ENCODE measurements around the gene RBM15.

RBM15 gene

GRCh38 chr1:110298991-110299390 lies 40.2 kb upstream of the RBM15 start:
- no peak for ATAC-seq
- TF ChIP-seq PPARA (CRISPR knock-in tag; IDR thresholded peaks at IDR 0.05; ENCODE audit: borderline replicate concordance) = no peak
- no peak for TF ChIP-seq ZFP30 (CRISPR knock-in tag; IDR thresholded peaks at IDR 0.05)
- no peak for TF ChIP-seq SNAI2 (CRISPR knock-in tag; IDR thresholded peaks at IDR 0.05)
- TF ChIP-seq OSR1 (CRISPR knock-in tag; IDR thresholded peaks at IDR 0.05) = no peak
- no peak for TF ChIP-seq TOX (CRISPR knock-in tag; IDR thresholded peaks at IDR 0.05; ENCODE audit: borderline replicate concordance)
- no peak for TF ChIP-seq ZNF8 (CRISPR knock-in tag; IDR thresholded peaks at IDR 0.05)
- TF ChIP-seq CREB5 (CRISPR knock-in tag; IDR thresholded peaks at IDR 0.05; ENCODE audit: low read depth) = no peak
- no peak for TF ChIP-seq ARNTL (CRISPR knock-in tag; IDR thresholded peaks at IDR 0.05; ENCODE audit: borderline replicate concordance, low read depth)

- no peak for ATAC-seq
- no peak for TF ChIP-seq ARNTL (CRISPR knock-in tag; IDR thresholded peaks at IDR 0.05; ENCODE audit: borderline replicate concordance, low read depth)
- no peak for TF ChIP-seq ZC3H10 (CRISPR knock-in tag; IDR thresholded peaks at IDR 0.05)
- TF ChIP-seq RARB (CRISPR knock-in tag; IDR thresholded peaks at IDR 0.05) = no peak
- no peak for TF ChIP-seq PPARA (CRISPR knock-in tag; IDR thresholded peaks at IDR 0.05; ENCODE audit: borderline replicate concordance)
- no peak for TF ChIP-seq ESRRG (CRISPR knock-in tag; IDR thresholded peaks at IDR 0.05)
- no peak for TF ChIP-seq POU6F1 (CRISPR knock-in tag; IDR thresholded peaks at IDR 0.05; ENCODE audit: borderline replicate concordance, low read depth)
- TF ChIP-seq ZFP30 (CRISPR knock-in tag; IDR thresholded peaks at IDR 0.05) = no peak
- TF ChIP-seq BACH2 (CRISPR knock-in tag; IDR thresholded peaks at IDR 0.05; ENCODE audit: borderline replicate concordance) = no peak
- no peak for TF ChIP-seq ZNF70 (CRISPR knock-in tag; IDR thresholded peaks at IDR 0.05)
- TF ChIP-seq ISL1 (CRISPR knock-in tag; IDR thresholded peaks at IDR 0.05) = no peak
- TF ChIP-seq CSDC2 (CRISPR knock-in tag; IDR thresholded peaks at IDR 0.05) = no peak
- TF ChIP-seq ZNF8 (CRISPR knock-in tag; IDR thresholded peaks at IDR 0.05) = no peak
- no peak for TF ChIP-seq ZFP3 (CRISPR knock-in tag; IDR thresholded peaks at IDR 0.05)
- TF ChIP-seq CSRNP3 (CRISPR knock-in tag; IDR thresholded peaks at IDR 0.05) = no peak
- TF ChIP-seq TSHZ2 (CRISPR knock-in tag; IDR thresholded peaks at IDR 0.05) = no peak
- no peak for TF ChIP-seq GLIS3 (CRISPR knock-in tag; IDR thresholded peaks at IDR 0.05)
- TF ChIP-seq PATZ1 (CRISPR knock-in tag; IDR thresholded peaks at IDR 0.05; ENCODE audit: borderline replicate concordance) = no peak
- TF ChIP-seq OSR1 (CRISPR knock-in tag; IDR thresholded peaks at IDR 0.05) = no peak
- TF ChIP-seq CREB5 (CRISPR knock-in tag; IDR thresholded peaks at IDR 0.05; ENCODE audit: low read depth) = no peak
- TF ChIP-seq ZNF565 (CRISPR knock-in tag; conservative IDR thresholded peaks at IDR 0.05; ENCODE audit: low read depth) = no peak
These were observed 38.6 kb upstream of the RBM15 start for GRCh38 chr1:110300412-110301085.

Measured in SK-N-SH treated with all-trans-retinoic acid at 6 μM for 48 hours (cell line).